GM21367 (cell line): Measurements from ENCODE around the gene CDK14.
A peak's percentile ranks its signal among the peaks of the same experiment; 100 is the strongest.

ENCODE experiments used
- ATAC-seq: cut with Tn5 transposase; IDR thresholded peaks from one replicate; pipeline ENCODE4 v1.9.1; 2021; ENCODE audit not compliant: unreplicated experiment

The CDK14 gene

DNA sequence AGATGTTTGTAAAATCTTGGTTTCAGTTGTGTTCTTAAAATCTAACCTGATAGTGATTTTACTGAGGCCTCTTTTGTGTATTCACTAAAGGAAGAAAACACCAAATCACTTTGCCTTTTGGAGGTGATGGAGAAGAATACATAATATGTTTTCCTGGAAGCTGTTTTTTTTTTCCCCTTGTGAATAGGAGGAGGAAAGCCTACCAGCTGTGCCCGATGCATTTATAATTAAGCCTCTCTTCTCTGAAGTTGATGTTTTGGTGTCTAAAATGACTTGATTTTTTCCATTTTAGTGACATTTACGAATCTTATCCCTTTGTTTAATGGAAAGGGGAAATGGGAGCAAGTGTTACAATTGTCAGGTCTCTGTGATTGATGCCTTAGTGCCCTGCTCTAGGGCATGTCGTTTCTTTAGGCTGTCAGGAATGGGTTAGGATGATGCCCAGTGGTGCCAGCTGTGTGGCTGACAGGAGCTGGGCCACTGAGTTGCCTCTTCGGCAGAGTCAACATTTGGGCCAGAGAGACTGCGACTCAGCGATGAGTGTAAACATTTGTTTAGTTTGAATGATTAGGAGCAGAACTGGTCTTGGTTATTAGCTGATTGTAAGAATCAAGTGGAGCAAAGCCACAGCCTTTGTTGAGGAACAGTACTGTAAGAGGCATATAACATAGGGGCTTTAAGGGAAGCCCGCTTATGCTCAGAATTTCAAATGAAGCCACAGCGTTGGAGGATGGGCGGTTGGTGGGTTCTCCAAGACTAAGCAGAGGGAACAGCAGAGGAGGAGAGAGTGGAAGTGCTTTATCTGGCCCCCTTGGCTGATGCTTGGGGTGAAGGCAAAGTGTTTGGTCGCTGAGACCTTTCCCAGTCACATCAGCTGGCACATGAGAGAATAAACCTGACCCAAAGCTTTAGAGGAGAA is 81.6 kb downstream of the CDK14 start:
- ATAC-seq, result no peak

DNA sequence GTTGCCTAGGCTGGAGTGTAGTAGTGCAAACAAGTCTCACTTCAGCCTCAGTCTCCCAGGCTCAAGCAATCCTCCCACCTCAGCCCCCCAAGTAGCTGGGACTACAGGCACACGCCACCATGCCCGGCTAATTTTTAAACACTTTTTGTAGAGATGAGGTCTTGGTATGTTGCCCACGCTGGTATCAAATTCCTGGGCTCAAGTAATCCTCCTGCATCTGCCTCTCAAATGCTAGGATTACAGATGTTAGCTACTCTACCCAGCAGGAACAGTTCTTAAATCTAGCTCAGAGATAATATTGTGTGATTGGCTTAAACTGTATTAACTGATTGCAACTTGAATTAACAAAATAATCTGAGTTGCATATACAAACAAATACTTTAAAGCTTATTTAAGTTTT is 82.9 kb downstream of the CDK14 start:
- ATAC-seq, result no peak

DNA sequence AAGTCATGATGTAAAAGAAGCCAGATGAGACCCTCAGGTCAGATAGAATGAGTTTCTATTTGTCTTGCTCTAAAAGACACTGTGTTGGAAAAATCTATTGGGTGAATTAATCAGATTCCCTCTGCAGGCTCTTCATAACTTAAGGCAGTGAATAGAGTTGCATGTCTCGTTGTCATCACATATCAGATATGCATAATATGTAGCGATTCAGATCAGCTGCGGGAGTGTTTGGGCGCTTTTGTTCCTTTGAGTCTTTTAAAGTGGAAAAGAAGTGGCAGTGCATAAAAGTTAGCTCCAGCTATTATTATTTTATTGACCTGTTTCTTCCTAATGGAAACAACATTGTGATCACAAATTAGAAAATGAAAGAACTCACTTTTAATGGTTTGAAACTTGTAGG is 84.4 kb downstream of the CDK14 start:
- no peak for ATAC-seq

DNA sequence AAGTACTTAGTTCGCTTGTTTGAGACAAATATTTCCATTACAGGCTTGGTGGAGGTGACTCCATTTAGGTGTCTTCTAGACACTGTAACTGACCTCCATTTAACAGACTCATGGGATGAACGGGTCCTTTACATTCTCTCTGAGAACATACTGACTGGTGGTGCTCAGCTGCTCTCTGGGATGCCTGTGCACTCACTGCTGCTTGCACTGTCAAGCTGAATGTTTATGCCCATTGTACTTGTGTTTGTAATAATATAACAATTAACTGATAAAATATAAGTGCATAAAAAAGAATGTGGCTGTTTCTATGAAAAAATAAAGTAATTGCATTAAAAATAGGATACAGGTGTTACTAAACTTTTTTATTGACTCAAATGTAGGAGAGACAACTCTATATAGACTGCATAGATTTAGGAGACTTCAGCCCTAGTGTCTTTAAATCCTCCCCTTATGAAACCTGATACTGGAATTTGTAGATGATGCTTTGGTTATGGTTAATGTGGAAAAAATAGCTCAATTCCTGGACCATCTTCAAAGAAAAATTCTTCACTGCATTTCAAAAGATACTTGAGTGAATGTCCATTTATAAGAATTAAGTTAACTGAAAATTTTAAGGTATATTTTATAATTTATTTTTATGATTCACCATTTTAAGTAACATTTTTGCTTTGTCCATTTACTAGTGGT is 85.4 kb downstream of the CDK14 start:
- ATAC-seq, result no peak

DNA sequence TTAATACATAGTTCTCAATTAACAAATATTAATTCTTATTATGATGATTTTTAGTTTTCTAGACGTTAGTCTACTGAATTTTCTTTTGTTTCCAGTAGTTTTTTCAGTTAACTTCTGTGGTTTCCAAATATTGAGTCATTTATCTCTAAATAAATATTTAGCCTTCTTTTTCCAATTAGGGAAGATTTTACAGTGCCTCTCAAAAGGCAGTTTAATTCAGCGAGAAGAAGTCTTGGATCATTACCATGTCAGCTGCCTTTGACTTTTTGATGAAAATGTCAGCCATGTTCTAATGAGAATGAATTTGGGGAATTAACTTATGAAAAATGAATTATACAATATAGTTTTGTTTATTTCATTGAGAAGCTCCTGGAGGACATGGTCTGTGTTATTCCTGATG is 90.0 kb downstream of the CDK14 start:
- ATAC-seq, result no peak

DNA sequence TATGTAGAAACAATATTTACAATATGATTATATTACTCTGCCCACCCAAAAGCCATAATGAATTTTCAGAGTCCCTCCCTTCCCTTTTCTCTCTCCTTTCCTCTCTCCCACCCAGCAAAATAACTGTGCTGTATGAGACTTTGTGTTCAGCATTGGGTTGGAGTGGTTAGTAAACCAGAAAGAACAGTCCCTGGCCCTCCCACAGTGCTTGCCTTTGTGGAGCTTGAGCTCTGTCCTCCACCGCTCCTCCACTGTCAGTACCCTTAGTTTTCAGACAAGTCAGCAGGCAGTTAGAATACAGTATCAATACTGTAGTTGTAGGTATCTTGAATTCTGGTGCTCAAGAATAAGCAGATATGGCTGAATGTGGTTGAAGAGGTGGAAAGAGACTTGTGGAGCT is 92.7 kb downstream of the CDK14 start:
- ATAC-seq, result no peak

DNA sequence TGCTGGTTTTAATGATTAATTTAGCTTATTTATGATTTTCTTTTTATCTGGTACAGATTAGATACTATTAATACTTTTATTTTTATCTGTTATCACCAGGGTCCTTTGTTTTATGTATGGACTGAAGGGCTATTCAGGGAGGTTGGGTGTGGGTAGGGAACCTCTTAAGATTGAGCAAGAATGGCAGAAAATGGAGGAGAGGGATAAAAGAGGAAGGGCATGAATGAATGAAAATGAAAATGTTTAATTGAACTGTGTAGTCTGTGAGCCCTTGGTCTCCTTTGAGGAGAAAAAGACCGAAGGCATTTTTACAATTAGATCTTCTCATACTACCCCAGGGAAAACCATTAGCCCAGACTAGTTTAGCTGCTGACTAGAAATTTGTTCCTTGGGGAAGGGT is 93.1 kb downstream of the CDK14 start:
- ATAC-seq, result no peak

DNA sequence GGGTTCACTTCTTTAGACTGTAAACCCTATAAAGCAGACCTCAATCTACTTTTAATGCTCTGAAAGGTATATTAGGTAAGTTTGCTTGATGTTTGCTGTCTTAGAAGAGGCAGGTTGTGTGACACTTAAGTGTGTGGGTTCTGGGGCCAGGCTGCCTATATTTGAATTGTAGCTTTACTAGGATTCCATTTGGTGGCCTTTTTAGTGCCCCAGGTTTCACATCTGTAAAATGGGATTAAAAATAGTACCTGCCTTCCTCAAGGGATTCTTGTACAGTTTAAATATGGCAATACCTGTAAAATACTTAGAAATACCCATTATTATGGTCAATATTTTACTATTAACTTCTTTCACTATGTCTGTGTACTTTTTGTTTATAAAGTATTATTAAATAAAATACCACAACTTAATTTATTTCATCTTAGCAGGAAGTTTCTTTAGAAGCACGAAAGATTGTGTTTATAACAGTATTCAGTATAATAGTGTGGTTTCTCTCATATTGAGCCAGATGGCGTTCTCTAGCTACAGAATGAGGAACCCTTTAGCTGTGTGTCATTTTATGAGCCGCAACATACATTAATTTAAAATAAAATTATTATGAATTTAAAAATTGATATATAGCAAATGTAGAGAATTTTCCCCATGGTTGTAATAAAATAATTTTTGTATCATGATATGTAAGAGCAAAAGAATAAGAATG is 94.2 kb downstream of the CDK14 start:
- no peak for ATAC-seq

DNA sequence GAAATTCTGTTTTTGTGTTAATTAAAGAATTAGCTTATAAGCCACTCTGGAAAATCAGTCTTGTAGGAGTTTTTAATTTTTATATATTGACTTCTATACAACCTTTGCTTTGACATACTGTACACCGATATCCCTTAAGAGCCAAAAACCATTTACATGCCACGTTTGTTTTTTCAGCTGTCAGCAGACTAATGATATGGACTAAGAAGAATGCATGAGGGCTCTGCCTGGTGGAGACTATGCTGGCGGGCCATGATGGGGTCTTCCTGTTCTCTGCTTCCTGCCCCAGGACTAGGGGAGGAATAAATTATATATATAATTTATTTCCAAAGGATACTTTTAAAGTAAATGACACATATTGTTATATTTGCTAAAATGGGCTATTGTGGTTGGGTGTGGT is 96.3 kb downstream of the CDK14 start:
- no peak for ATAC-seq

DNA sequence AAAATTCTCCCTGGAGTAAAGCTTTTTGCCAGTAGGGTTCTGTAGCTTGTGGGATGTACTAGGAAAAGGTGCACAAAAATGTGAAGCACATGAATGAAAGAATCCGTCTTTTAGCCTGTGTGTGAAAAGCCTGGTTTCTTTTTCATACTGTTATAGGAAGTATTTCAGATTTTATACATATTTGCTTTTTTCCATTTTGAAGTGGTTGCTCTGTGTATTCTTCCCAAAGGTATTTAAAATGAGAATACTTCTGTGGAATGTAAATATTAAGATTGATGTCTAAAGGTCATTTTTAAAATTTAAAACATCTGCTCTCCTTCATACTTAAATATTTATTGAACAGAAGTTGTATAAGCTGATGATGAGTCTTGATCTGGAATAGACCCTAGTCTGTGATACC is 96.8 kb downstream of the CDK14 start:
- ATAC-seq, result no peak

DNA sequence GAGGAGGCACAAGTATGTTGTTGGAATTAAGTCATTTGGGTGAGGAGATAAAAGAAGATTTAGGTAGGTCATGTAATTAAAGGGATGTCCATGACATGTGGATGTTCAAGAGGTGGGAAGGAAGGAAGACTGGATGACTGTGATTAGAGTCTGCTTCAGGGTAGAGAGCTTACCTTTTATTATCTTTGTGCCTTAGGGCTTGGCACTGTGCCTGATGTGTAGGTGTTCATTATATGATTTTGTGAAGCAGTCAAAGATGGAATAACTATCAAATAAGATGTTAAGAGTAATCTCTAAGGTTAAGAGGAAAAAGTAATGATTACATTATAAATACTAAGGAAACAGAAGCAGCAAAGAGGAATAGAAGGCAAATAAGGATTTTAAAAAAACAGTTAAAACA is 97.8 kb downstream of the CDK14 start:
- no peak for ATAC-seq

DNA sequence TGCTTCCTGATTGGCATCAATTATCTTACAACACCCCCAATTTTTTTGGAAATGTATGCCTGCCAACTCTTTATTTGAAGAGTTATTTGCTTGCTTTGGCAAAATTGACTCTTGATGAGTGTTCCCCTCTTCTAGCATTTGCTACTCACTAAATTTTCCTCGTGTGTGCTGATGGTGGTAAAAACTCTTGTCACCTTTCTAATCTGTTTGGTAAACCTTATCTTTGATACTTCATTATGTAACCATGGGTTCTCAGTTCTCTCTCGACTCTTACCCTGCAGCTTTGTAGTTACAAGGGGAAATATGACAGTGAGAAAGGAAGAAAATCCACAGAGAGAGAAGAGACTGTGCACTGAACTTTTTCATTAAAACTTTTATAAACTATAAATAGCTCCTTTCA is 102.5 kb downstream of the CDK14 start:
- ATAC-seq, result no peak

DNA sequence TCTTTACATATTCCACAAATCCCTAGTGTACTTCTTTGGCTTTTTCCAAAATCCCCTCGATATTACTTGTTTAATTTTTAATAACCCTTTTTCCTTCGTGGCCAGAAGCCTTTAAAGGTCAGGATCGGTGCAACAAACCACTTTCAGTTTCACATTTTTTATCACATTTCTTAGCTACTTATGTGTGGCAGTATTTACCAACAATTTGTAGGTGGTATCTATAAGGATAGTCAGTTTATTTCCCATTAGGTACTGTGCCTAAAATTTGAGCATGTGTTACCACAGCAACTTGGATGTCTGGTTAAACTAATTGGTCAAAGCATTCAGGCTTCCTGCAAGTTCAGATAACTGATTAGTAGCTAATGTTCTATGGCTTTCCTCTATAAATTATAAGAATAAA is 104.9 kb downstream of the CDK14 start:
- peak; percentile 46 for ATAC-seq

DNA sequence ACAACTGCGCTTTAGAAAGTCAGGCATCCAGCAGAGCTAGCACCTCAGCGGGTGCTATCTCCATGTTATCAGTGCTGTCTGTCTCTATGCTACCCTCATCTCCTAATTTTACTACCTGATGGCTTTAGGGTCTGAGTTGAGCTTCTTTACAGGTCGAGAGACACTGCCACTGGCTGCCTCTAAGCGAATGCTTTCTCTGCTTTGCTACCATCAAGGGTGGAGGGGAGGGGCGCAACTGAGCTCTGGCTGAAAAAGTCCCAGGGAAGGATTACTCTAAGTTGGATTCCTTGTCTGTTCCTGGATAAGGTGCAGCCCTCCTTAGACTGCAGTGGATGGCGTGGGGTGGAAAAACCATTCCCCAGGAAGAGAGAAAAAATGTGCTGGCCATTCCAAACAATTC is 105.7 kb downstream of the CDK14 start:
- no peak for ATAC-seq

DNA sequence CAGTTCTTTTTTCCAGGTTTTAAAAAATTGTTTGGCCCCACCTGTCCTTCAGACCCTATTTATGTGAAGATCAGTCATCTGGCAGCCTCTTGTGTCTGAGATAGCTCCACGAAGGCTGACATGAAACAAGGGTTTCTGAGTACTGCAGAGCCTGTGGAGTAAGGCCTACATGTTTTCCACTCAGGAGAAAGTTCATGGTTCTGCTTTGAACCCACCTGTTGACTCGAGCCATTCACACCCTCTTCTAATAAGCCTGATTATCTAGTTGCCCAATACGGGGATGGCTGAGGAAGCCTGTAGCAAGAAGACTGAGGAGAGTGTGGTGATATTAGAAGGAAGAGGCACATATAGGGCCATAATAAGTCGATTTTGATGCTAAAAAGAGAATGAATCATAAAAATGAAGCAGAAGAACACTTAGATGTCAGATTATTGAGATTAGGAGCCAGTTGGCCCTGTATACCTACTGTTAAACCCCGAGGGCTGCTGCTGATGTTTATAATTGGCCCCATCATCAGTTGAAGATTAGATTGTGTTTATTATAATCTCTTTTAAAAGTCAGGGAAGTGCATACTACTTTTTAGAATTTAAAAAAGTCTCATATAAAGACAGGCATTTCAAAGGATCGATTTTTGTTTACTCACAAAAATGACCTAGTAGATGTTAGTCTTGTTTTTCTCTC is 109.4 kb downstream of the CDK14 start:
- ATAC-seq, result no peak

DNA sequence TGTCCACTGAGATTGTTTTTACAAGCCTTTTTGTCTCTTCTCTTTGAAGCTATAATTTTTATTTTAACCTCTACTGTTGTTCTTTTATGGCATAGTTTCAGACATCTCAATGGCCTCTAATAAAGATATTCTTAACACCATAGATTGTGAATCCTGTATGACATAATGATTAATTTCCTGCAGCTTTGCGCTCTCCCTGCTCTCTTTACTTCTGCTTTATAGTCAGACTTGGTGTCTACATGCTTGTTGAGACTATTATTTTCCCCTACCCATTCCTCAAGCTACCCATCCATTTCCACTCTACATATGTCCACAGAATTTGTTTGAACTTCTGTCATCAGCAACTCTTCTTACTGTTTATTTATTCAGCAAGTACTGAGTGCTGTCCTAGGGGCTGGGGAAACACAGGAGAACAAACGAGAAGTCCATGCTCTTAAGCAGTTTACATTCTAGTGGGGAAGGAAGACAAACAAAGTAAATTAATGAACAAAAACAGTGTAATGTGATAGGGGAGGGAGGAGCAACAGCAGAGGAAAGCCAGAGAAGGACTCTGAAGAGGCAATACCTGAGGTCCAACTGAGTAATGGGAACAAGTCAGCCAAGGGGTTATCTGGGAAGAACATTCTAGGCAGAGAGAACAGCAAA is 110.1 kb downstream of the CDK14 start:
- no peak for ATAC-seq

DNA sequence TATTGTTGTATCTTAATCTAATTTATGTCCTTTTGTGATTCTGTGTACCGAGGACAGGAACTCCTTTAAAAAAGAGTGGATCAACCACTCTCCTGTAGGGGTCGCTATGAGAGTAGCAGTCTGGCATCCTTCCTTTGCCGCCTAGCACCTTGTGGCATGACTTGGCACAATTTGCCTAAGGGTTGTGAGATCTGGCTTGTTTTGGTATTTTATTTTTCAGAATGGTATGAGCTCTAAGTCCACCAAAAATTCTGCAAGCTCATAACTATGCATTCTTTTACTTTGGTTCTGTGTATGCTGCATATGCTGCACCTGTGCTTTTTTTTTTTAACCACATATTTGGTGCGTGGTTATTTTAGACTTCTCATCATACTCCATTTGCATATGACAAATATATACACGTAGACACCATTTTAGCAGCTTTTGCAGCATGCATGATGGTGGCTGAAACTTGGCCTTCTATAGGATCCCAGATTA is 112.8 kb downstream of the CDK14 start:
- ATAC-seq, result peak; percentile 51

DNA sequence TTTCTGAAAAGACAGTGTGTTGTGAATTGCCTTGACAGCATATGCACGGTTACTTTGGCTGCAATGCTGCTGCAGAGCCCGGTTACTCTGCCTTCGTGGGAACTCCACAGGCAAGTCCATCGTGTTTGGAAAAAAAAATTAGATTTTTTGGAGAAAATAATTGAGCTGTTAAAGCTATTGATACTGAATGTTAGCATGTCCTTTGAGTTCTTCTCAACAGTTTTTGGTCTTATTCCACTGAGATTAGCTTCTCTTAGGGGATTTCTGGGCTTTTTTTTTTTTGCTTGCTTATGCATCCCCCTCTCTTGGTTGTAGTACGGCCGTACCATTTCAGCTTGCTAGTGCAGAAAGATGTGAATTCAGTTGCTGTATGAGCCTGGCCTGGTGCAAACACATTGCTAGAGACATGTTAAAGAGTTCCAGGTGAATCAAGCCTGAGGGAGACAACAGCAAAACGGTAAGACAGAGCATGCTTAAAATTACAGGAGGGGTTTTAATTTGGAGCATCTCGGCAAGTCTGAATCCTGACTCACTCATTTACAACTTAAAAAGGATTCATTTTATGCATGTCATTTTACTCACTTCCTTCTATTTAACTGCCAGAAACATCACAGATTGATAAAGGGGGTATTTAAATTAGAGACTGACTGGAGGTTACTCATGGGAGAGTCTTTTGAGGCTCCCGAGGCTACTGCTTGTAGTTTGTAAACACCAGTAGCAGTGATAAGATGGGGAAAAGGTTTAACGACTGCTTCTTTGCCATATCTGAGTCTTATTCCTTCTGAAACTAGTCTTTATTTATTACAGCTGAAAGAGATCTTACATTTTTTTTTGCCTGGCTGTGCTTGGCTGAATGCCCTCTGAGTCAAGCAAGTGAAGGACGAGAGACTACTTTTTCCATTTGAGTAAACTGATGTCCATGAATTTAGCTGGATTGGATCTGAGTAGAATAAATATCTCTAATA is 113.7 kb downstream of the CDK14 start:
- ATAC-seq, result peak; percentile 39

DNA sequence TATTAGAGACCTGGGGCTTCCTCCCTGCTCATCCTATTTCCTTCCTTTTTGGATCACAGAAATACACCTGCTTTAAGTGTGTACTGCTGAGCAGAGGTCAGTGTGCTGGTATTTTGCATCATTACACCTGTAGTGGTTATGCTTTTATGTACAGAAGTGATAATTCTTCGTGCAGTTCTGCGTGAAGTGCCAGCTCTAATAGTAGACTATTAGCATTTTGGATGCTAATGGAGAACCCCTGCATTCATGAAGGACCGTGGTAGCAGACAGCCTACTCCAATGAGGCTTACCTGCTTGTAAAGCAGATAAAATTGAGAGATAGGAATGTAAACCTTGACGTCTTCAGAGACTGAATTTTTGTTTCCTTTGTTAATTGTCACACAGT is 114.3 kb downstream of the CDK14 start:
- no peak for ATAC-seq

DNA sequence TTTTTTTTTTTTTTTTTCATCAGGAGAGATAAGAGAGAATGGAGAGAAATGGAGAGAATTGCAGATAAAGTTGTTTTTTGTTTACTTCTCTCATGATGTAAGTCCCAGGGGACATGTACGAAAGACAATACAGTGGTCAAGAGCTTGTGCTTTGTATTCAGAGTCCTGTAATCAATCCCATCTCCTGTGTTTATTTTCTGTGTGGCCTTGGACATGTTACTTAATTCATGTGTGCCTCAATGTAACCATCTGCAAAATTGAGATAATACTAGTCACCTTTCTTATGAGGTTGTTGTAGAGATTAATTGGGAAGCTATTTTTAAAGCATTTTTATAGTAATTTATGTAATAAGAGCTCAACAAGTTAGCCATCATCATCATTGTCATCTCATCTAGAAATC is 117.5 kb downstream of the CDK14 start:
- no peak for ATAC-seq
